HG02884 (cell line): ENCODE results near the gene AHNAK2.

Source experiments
- ATAC-seq: cut with Tn5 transposase; IDR thresholded peaks from one replicate; pipeline ENCODE4 v1.9.1; 2021; ENCODE audit warnings: mild to moderate bottlenecking, moderate library complexity; ENCODE audit not compliant: unreplicated experiment

AHNAK2 gene

DNA sequence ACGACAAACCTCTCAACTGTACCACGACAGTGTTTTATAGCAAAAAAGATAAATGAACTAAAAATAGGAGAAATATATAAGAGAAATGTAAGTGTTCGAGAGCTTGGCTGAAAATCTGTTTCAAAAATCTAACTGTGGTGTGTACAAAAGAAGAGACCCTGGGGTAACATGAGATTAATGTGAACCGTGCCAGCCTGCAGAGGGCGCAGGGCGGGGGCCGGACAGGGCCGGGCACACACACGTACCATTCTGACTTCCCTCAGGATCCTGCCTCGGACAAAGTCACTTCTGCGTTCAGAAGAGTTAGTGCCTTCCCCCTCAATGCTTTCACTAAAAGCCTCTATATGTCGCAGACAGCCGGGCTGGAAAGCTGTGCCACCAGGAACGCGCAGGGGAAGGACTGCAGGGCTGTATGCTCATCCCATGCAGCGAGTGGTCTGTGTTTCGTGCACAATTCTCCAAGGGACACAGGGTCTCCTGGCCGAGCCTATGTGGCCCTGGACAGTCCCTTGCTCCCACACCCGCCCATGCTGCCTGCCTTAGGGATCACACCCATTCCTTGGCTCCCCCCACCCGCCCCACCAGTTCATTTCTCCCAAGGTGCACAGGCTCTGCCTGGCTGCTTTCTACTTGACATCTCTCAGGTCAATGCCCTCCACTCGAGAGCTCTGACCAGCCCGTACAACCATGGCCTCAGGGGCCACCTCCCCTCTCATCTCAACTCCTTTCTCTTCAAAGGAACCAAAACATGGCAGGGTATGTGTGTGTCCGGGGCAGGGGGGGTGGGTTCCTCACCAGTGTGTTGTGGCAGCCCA is 34.2 kb upstream of the AHNAK2 start:
- no peak for ATAC-seq

DNA sequence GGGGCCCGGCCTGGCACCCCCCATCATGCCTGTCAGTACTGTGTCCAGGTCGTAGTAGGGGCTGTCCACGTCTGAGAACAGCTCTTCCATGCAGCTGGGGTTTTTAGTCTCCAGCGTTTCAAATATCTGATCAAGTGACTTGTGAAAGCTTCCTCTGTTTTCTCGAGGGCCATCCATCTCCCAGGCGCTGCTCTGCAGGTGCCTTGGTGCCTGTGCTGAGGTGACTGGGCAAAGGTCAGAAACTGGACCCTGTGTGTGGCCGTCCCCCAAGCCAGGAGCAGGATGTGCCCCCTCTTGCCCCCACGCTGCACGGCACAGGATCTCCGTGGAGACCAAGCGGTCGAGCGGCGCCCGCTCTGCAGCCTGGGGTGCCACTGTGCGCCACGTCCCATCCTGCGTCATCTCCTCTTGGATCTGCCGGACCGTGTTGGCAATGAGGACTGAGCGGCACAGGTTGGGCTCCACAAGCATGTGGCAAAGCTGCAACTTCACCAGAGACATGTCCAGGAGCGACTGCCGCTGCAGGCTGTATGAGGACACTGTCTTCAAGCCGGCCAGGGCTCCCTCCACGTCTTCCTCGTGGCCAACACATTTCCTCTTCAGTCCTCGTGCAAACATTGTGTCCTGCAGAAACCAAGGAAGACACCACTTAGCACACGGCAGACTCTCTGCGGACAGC is 33.3 kb upstream of the AHNAK2 start:
- ATAC-seq: no peak

DNA sequence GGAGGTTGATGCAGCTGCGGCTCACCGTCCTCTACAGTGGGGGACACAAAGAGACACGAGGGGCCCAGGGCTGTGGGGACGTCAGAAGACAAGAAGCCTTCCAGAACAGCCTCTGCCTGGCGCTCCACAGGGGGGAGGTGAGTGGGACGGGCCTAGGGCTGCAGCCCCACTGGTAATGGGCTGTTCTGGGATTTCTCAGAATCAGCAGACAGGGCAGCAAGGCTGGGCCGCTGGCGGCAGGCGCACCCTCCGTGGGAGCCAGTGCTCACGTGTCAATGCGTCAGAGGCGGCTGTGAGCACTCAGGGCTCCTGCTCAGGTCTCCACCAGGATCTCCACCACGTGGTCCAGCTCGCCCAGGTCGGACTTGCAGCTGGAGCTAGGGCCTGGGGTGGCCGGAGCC is 32.7 kb upstream of the AHNAK2 start:
- no peak for ATAC-seq

DNA sequence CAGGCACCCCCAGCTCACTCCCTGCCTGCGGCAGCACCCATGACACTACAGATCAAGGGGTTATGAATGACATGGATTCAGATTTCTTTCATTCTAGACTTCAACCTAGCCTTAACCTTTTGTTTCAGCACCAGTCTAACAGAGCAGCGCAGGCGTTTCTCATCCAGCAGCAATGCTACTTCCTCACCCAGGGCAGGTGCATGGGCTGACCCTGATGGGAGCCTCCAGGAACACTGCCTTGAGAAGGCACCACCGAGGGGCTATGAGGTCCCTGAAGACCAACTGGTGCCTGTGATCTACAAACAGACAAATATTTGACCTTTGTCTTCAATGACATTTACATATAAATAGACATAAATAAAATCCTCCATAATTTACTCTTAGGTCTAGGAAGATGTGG is 31.9 kb upstream of the AHNAK2 start:
- no peak for ATAC-seq

DNA sequence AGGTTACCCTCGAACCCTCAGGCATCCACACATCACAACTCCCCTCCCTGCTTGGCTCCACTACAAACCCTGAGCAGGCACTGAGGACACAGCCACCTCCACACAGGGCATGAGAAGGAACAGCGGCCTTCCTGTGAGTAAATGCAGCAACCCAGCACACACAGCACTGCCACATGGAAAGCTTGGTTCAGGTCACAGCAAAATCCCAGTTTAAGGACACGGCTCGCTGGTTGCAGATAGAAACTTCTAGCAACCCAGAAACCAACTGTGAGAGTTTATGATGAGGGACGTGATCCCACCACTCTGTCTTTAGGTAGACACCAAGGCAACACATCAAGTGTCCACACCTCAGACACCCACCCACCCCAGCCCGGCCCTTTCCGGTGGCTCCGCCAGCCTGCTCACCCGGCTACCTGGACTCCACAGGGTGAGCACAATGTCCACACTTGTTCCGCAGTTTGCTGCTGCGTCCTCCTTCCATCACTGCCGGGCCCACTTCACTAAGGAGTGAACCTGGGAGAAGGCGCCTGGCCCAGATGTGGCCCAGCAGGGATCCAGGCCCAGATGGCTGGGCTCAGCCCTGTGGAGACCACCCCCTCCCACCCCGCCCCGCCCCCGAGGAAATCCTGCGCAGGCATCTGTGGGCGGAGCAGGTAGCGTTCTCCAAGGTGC is 29.6 kb upstream of the AHNAK2 start:
- no peak for ATAC-seq

DNA sequence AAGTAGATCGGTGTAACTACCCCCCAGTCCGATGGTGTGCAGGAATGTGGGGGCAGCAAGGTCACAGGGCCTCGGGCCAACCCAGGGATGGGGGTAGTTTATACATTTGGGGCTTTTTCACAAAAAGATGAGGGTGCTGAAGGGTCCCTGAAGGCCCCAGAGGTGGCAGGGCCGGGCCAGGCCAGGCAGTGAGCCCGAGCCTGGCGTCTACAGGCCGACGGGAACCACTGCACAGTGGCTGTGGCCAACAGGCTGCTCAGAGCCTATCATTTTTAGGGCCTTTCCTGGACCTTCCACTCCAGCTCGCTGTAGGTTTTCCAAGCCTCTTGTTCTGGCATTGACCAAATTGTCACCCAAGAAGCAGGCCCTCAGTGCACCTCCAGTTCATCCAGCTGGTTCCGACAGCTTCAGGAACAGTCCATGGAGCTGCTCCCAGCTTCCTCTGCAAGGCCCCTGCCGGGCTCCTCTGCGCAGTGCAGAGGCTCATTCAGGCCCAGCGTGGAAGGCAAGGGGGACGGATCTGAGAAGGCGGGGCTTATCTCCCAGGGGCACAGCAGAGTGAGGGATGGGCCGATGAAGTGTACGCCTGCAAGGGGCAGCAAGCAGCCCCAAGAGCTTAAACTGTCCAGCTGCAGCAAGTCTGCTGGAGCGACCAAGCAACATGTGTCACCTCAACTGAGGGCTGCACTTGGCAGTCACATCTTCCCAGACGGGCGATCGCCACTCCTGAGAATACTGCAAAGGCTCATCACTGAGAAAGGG is 28.8 kb upstream of the AHNAK2 start:
- no peak for ATAC-seq

DNA sequence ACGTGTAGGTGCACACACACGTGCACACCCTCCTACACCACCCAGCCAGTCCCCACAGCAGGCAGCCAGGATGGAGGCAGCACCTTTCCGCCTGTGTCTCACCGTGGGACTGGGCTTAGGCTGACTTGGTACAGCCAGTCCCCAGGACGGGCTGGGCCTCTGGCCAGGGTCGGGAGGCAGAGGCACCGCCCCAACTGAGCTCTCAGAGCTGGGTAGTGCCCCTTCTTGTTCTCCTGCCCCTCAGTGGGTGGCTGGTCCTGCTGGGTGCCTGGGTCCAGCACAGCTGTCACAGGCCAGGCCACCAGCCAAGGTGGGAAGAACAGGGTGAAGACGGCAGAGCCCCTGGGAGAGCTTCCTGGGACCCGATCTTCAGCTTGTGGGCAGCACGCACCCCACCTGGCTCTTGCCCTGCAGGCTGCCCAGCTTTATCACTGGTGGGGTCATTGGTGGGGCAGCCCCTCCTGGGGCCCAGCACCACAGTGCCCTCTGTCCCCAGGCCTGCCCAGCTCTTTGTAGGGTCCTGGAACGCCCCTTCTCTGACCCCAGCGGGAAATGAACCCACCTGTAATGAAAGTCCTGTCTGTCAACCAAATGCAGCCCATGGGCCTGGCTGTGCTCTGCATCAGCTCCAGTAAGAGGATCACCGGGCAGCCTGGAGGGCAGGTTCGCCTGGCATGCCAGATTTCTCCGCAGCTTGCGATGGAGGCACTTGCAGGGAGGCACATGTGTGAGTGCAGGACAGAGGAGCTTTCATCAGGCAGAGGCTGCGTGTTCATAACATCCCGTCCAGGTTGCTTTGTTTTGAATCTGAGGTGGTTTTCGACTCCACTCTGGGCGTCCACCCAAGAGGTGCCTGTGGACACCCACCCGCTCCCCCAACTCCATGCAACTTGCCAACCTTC is 28.0 kb upstream of the AHNAK2 start:
- ATAC-seq: no peak

DNA sequence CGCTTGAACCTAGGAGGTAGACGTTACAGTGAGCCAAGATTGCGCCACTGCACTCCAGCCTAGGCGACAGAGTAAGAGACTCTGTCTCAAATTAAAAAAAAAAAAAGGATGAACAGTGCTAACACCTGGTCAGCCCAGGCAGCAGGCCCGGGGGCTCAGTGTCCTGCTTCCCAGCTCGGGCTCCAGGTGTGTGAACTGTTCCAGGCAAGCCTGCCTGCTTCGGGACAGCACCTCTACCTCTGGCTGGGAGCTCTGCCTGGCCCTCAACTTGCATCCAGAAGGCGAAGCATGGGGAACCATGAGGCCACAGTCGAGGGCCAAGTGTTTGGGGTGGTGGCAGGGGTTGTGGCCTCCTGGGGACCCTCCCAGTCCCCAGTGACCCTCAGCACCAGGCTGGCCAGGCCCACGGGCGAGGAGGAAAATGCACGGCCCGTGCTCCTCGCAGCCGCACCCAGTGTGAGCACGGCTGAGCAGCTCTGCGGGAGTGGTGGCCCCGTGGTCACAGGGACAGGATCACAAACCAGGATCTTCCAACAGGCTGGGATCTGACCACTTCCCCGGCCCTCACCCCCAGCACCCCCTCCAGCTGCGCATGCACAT is 27.3 kb upstream of the AHNAK2 start:
- ATAC-seq: no peak

DNA sequence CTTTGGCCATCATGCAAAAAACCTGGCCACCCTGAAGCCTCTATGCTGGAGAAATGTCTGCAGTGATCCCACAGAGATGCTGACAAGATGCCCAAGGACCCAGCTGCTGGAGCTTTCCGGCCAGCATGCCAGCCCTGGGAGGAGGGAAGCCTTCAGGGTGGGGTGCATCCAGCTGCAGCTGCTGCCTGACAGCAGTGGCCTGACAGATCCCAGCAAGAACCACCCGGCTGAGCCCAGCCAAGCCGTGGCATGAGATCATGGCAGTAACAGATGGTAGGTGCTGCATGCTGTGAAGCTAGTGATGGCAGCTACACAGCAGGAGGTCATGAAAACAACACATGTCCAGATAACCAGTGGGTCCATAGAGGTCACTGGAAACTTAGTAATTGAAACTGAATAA is 21.2 kb upstream of the AHNAK2 start:
- ATAC-seq: no peak

DNA sequence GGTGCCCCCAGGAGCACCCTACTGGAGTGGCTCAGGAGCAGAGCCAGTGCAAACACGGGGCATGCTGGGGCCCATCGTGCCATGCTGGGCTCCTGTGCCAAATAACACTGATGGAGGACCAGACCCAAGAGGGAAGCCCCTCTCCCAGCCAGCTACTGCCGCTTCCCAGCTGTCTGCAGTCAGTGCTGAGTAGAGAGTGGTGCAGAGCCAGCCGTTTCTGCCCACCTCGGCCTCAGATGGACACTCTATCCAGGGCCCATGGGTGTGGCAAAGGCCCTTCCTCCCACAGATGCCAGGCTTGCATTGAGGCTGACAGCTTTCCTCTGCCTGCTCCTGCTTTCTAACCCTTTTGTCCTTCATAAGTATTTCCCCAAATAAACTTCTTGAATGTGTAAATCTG is 20.6 kb upstream of the AHNAK2 start:
- ATAC-seq: no peak

DNA sequence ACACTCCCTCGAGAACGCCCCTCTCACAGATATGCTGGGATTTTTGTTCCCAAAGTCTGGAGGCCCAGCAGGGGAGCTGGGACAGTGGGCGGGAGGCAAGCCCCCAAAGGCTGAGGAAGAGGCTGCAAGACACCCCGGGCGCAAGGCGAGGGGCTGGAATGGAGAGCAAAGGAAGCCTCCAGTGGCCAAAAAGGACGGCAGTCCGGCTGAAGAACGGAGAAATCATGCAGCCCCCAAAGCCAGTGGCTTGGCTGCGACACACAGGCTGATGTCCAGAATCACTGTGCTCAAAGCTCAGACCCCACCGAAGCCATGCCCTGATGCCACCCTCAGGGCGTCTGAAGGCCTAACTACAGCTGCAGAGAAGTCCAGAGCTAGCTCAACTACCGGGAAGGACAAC is 18.3 kb upstream of the AHNAK2 start:
- no peak for ATAC-seq

DNA sequence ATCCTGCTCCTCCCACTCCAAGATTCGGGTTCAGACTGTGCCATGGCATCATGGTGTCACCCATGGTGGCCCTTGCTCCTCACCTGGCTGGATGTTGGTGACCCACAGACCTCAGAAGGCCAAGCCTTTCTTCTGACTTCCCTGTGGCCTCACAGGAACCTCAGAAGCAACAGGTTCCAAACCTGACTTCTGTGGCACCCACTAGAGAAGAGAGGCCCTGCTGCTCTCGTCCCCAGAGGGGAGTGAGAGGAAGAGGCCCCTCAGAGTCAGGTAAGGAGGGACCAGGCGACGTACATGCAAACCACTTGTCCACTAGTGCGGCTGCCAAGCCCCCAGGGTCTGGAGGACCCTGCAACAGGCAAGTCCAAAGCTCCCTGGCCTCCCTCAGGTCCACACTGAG is 17.9 kb upstream of the AHNAK2 start:
- no peak for ATAC-seq

DNA sequence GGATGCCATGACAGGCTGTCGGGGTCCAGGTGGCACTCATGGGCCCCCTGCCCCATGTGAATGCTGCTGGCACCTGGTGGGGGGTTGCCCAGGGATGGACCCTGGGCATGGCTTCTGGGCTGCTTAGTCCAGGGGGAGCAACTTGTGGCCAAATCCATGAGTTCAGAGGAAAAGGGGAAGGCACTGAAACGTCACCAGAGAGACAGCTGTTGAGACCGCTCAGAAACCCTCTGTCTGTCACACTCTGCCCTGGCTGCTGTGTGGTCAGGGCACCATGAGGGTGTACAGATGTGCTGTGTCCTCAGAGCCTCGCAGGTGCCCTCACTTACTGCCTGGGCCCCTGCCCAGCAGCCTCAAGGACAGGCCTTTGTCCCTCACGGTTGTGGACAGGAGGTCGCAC is 16.8 kb upstream of the AHNAK2 start:
- no peak for ATAC-seq

DNA sequence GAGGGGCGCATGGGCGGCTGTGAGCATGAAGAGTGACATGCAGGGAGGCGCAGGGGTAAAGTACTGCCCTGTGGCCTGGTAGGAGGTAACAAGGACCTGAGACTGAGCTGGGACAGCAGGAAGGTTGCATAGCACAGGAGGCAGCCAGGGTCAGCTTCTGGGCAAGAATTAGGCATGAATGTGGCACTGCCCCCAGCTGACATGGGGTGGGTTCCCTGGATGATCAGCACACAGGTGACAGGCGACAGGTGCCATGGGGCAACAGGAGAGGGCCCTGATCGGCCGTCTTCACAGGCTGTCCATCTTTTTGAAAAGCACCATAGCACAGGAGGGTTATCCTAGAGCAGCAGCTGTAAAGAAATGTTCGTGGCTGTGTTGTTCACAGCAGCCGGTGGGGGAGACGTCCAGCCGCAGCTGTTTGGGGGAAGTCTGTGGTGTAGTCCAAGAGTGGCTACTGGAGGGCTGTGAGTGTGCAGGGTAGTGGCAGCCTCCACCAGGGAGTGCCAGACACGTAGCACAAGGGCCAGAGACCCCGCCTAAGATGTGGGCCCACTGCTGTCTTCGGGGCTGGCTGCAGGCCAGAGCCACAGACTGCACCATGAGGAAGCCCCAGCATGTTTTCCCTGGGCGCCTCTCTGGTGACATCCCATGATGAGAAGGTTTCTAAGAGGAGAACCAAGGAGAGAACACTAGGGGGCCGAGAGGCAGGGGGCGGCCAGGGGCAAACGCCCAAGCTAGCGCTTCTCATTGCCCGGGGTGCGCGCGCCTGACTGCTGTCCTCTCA is 15.8 kb upstream of the AHNAK2 start:
- ATAC-seq: no peak

DNA sequence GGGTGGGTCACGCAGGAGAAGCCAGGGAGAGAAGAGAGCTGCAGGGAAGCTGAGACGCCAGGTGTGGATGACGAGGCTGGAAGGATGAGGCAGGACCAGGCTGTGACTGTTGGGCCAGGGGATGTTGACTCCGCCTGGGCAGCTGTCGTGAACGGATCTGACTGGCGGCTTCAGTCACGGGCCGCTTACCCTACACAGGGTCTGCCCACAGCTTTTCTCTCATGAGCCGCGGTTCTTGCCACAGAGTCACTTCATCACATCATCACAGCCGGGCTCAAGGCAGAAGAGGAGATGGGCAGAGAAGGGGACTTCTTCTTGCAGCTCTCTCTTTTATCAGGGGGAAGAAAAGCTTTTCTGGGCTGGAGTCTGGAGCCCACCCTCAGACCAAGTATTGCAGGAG is 15.1 kb upstream of the AHNAK2 start:
- no peak for ATAC-seq

DNA sequence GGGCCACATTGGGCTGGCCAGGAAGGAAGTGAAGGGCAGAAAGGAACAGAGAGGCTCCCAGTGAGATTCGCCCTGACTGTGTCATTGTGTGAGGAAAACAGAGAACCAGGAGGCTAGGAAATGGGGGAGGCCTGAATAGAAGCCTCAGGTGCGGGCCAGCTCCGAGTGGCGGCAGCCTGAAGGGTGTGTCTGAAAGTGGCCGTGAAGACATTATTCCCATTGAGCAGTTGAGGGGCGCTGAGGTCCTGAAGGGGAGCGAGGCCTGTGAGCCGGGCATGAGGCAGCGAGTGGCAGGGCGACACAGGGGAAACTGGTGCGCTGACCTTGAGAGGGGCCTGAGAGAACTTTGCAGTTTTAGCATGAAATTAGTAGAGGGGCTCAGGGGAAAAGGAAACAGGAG is 14.3 kb upstream of the AHNAK2 start:
- no peak for ATAC-seq

DNA sequence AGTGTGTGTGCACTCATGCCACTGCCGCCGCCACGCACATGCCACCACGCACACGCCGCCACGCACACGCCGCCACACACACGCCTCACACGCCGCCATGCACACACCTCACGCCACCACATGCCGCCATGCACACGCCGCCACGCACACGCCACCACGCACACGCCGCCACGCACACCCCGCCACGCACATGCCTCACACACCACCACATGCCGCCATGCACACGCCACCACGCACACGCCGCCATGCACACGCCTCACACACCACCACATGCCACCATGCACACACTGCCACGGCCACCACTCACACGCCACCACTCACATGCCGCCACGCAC is 13.7 kb upstream of the AHNAK2 start:
- no peak for ATAC-seq

DNA sequence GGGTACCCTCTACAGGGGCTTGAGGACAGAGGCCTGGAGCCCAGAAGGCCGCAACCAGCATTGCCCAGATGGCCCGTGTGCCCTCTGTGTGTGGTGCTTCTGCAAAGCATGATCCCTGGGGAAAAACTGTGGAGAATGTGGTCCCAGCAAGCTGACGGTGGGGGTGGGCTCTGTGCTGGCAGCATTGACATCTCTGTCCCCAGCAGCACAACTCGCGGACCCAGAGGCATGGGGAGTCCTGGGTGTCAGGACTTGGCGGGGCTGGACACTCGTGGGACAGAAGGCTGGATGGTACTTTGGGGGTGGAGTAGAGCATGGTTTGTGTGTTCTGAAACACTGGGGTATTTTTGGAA is 11.8 kb upstream of the AHNAK2 start:
- no peak for ATAC-seq

DNA sequence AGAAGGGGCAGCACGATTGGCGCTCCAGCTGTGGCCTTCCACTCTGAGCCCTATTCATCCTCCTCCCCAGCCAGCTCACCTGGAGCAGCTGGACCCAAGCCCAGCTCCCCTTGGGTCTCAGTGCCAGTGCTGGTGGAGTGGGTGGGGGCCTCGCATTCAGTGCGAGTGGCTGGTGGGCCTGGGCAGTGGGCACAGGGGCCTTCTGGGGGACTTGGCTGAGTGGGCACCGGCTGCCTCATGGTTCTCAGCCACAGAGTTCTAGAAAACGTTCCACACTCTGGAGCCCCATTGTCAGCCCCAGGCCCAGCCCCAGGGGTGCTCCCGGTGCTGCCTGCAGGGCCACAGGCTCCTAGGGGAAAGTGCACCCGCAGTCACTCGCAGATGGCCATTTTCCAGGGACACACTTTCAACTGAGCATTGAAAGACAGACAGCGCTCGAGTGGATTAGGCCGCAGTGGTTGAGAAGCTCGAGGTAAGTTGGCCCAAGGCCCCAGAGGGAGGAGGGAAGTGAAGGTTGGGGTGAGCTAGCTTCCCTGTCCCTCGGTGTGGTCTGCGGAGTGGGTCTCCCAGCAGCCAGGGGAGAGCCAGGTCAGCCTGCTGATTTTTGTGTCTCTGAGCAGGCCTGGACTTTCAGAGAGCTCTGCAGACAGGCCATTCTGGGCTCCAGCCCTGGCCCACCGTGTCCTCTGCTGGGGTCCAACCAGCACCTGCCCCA is 11.2 kb upstream of the AHNAK2 start:
- ATAC-seq: no peak
